Retinal pigment epithelial cell (primary cell): Measurements from ENCODE around the gene C1orf174.

Experiments
- DNase-seq: peaks from one replicate; pipeline ENCODE4 v3.0.0-alpha.2; 2010; ENCODE audit warnings: low read depth
- H3K4me3 ChIP-seq: 2 replicates; pipeline ENCODE4 v1.5.1; 2011; ENCODE audit warnings: mild to moderate bottlenecking, low read length, control low read depth, moderate library complexity
- CTCF ChIP-seq: conservative IDR thresholded peaks from 2 replicates; pipeline ENCODE4 v1.5.1; 2011; ENCODE audit warnings: low read depth, low read length, control low read depth, inconsistent platforms

The C1orf174 gene

GRCh38 chr1:3931007-3931912, 31.2 kb upstream of the C1orf174 start:
- H3K4me3 ChIP-seq: no peak overlapping the region
- TF ChIP-seq CTCF: no peak
- DNase-seq: no peak

- no peak for TF ChIP-seq CTCF
- no peak overlapping the region for H3K4me3 ChIP-seq
- no peak for DNase-seq
These were observed 30.4 kb upstream of the C1orf174 start for GRCh38 chr1:3930301-3931006.

- no peak for DNase-seq
- H3K4me3 ChIP-seq: no peak overlapping the region
- no peak for TF ChIP-seq CTCF
These were observed 29.1 kb upstream of the C1orf174 start for GRCh38 chr1:3929126-3929525.

GRCh38 chr1:3928586-3928985, 28.5 kb upstream of the C1orf174 start:
- DNase-seq: no peak
- no peak overlapping the region for H3K4me3 ChIP-seq
- no peak for TF ChIP-seq CTCF

GRCh38 chr1:3926956-3927355, 26.9 kb upstream of the C1orf174 start:
- no peak for DNase-seq
- TF ChIP-seq CTCF: no peak

GRCh38 chr1:3925762-3926161, 25.7 kb upstream of the C1orf174 start:
- no peak for TF ChIP-seq CTCF
- no peak for DNase-seq
- no peak overlapping the region for H3K4me3 ChIP-seq

More at GRCh38 chr1:3926956-3927355, 26.9 kb upstream of the C1orf174 start:
- H3K4me3 ChIP-seq: no peak overlapping the region
